ENCODE results near the gene PRRC2B. TPM values are rescaled to one million over a fixed set of nuclear protein-coding genes. Genes with fewer than 3 reads are reported as not detected.

Gene PRRC2B
- total and polyA plus RNA-seq, 4 donors, result 10.3 to 44.3 (median 27.0) TPM

- no peak overlapping the region for H3K4me3 ChIP-seq (ENCODE audit: low read depth in 1 of 3, low read length in 3 of 3)
- no peak for DNase-seq (ENCODE audit: low spot score)
- no peaks in the 10 kb centered on the region for H3K4me1 ChIP-seq (ENCODE audit: control insufficient read depth in 4 of 4, insufficient read depth in 4 of 4, low read length in 3 of 4)
- no peaks in the 10 kb centered on the region for H3K9me3 ChIP-seq (ENCODE audit: control insufficient read depth in 4 of 4, low read length in 3 of 4)
- 78% methylated on average over 8 of the region's 8 CpGs for WGBS
- no peak overlapping the region for H3K27ac ChIP-seq (ENCODE audit: low read depth in 1 of 2, low read length in 2 of 2)
- no peaks in the 10 kb centered on the region for H3K27me3 ChIP-seq (ENCODE audit: control insufficient read depth in 4 of 4, insufficient read depth in 4 of 4, low read length in 3 of 4)
- no peak for TF ChIP-seq RXRA (IDR thresholded peaks at IDR 0.05)
- TF ChIP-seq MAX (IDR thresholded peaks at IDR 0.05), result no peak
- no peak for TF ChIP-seq GABPA (IDR thresholded peaks at IDR 0.05 in 1 of 2, conservative IDR thresholded peaks at IDR 0.05 in 1 of 2)
- no peak for TF ChIP-seq RAD21 (IDR thresholded peaks at IDR 0.05)
- TF ChIP-seq FOXA1 (IDR thresholded peaks at IDR 0.05), result no peak
- TF ChIP-seq NR2F2 (IDR thresholded peaks at IDR 0.05), result no peak
- no peak for TF ChIP-seq HNF4G (IDR thresholded peaks at IDR 0.05)
- no peak for TF ChIP-seq SP1 (IDR thresholded peaks at IDR 0.05)
- TF ChIP-seq, protein P1, sequence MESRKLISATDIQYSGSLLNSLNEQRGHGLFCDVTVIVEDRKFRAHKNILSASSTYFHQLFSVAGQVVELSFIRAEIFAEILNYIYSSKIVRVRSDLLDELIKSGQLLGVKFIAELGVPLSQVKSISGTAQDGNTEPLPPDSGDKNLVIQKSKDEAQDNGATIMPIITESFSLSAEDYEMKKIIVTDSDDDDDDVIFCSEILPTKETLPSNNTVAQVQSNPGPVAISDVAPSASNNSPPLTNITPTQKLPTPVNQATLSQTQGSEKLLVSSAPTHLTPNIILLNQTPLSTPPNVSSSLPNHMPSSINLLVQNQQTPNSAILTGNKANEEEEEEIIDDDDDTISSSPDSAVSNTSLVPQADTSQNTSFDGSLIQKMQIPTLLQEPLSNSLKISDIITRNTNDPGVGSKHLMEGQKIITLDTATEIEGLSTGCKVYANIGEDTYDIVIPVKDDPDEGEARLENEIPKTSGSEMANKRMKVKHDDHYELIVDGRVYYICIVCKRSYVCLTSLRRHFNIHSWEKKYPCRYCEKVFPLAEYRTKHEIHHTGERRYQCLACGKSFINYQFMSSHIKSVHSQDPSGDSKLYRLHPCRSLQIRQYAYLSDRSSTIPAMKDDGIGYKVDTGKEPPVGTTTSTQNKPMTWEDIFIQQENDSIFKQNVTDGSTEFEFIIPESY (IDR thresholded peaks at IDR 0.05), result no peak
- no peak for TF ChIP-seq TAF1 (conservative IDR thresholded peaks at IDR 0.05)
- peaks cover 60 to 100% (median 78%) of the 10 kb centered on the region in 4 donors for H3K36me3 ChIP-seq (ENCODE audit: control insufficient read depth in 4 of 4, insufficient read depth in 3 of 4, low read depth in 1 of 4, low read length in 3 of 4)
- no peak overlapping the region for H3K9ac ChIP-seq (ENCODE audit: low read depth in 1 of 2, low read length in 2 of 2)
Measured at GRCh38 chr9:131490514-131490913, 96.6 kb downstream of the PRRC2B start.

GRCh38 chr9:131491001-131491710 lies 97.3 kb downstream of the PRRC2B start:
- DNase-seq (ENCODE audit: low spot score), result no peak
- no peaks in the 10 kb centered on the region for H3K27me3 ChIP-seq (ENCODE audit: control insufficient read depth in 4 of 4, insufficient read depth in 4 of 4, low read length in 3 of 4)
- H3K4me1 ChIP-seq (ENCODE audit: control insufficient read depth in 4 of 4, insufficient read depth in 4 of 4, low read length in 3 of 4), result no peaks in the 10 kb centered on the region
- WGBS, result 96% methylated on average over 20 of the region's 20 CpGs
- no peaks in the 10 kb centered on the region for H3K9me3 ChIP-seq (ENCODE audit: control insufficient read depth in 4 of 4, low read length in 3 of 4)
- TF ChIP-seq, protein P2, sequence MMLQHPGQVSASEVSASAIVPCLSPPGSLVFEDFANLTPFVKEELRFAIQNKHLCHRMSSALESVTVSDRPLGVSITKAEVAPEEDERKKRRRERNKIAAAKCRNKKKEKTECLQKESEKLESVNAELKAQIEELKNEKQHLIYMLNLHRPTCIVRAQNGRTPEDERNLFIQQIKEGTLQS (IDR thresholded peaks at IDR 0.05), result no peak
- TF ChIP-seq HNF4G (IDR thresholded peaks at IDR 0.05), result no peak
- no peak for TF ChIP-seq FOXA2 (IDR thresholded peaks at IDR 0.05)
- H3K27ac ChIP-seq (ENCODE audit: low read depth in 1 of 2, low read length in 2 of 2), result no peak overlapping the region
- H3K4me3 ChIP-seq (ENCODE audit: low read depth in 1 of 3, low read length in 3 of 3), result no peak overlapping the region
- no peak overlapping the region for H3K9ac ChIP-seq (ENCODE audit: low read depth in 1 of 2, low read length in 2 of 2)
- H3K36me3 ChIP-seq (ENCODE audit: control insufficient read depth in 4 of 4, insufficient read depth in 3 of 4, low read depth in 1 of 4, low read length in 3 of 4), result peaks cover 65 to 100% (median 74%) of the 10 kb centered on the region in 4 donors

DNA sequence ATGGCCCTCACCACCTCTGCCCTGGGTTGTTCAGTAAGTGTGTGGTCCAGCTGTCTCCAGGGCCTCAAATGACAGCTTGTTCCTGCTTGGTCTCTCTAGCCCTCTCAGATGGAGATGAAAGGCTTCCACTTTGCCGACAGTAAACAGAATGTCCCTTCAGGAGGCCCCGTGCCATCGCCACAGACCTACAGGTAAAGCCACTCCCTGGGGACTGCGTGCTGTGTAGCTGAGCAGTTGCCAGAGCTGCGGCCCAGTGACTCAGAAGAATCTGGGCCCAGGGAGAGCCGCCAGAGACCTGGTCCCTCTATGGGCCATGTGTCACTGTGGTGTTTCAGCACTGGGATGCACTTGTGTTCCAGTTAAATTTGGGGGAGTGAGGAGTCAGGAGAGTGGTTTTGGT lies 98.2 kb downstream of the PRRC2B start:
- TF ChIP-seq YY1 (IDR thresholded peaks at IDR 0.05), result no peak
- no peak for TF ChIP-seq RAD21 (IDR thresholded peaks at IDR 0.05)
- no peak for TF ChIP-seq GABPA (IDR thresholded peaks at IDR 0.05 in 1 of 2, conservative IDR thresholded peaks at IDR 0.05 in 1 of 2)
- no peak for TF ChIP-seq RXRA (IDR thresholded peaks at IDR 0.05)
- no peak for TF ChIP-seq FOXA1 (IDR thresholded peaks at IDR 0.05)
- no peak for TF ChIP-seq HNF4G (IDR thresholded peaks at IDR 0.05)
- no peak for TF ChIP-seq SP1 (IDR thresholded peaks at IDR 0.05)
- TF ChIP-seq, protein P2 (IDR thresholded peaks at IDR 0.05), result no peak
- TF ChIP-seq, protein P3, sequence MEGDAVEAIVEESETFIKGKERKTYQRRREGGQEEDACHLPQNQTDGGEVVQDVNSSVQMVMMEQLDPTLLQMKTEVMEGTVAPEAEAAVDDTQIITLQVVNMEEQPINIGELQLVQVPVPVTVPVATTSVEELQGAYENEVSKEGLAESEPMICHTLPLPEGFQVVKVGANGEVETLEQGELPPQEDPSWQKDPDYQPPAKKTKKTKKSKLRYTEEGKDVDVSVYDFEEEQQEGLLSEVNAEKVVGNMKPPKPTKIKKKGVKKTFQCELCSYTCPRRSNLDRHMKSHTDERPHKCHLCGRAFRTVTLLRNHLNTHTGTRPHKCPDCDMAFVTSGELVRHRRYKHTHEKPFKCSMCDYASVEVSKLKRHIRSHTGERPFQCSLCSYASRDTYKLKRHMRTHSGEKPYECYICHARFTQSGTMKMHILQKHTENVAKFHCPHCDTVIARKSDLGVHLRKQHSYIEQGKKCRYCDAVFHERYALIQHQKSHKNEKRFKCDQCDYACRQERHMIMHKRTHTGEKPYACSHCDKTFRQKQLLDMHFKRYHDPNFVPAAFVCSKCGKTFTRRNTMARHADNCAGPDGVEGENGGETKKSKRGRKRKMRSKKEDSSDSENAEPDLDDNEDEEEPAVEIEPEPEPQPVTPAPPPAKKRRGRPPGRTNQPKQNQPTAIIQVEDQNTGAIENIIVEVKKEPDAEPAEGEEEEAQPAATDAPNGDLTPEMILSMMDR (IDR thresholded peaks at IDR 0.05; ENCODE audit: low read depth, low read length, missing input control), result no peak
- Histone ChIP-seq H3K9me3 (ENCODE audit: control insufficient read depth in 4 of 4, low read length in 3 of 4) (no peaks in the 10 kb centered on the region), H3K4me1 (ENCODE audit: control insufficient read depth in 4 of 4, insufficient read depth in 4 of 4, low read length in 3 of 4) (peaks cover 0 to 2% (median 0%) of the 10 kb centered on the region in 4 donors), H3K36me3 (ENCODE audit: control insufficient read depth in 4 of 4, insufficient read depth in 3 of 4, low read depth in 1 of 4, low read length in 3 of 4) (peaks cover 57 to 100% (median 75%) of the 10 kb centered on the region in 4 donors), H3K4me3 (ENCODE audit: low read depth in 1 of 3, low read length in 3 of 3) (no peak overlapping the region), H3K27me3 (ENCODE audit: control insufficient read depth in 4 of 4, insufficient read depth in 4 of 4, low read length in 3 of 4) (no peaks in the 10 kb centered on the region), H3K9ac (ENCODE audit: low read depth in 1 of 2, low read length in 2 of 2) (no peak overlapping the region), H3K27ac (ENCODE audit: low read depth in 1 of 2, low read length in 2 of 2) (no peak overlapping the region)
- WGBS, result 94% methylated on average over 6 of the region's 6 CpGs
- no peak for DNase-seq (ENCODE audit: low spot score)

All from liver (tissue), 9 donors.